Measurements from ENCODE around the gene HIPK2.

The HIPK2 gene

GRCh38 chr7:139714163-139714901, 63.5 kb downstream of the HIPK2 start:
- no peak for DNase-seq (ENCODE audit: low read depth in 2 of 2)

- no peak for DNase-seq (ENCODE audit: low read depth in 2 of 2)
Measured at GRCh38 chr7:139713526-139714162, 64.2 kb downstream of the HIPK2 start.

GRCh38 chr7:139713061-139713460, 64.7 kb downstream of the HIPK2 start:
- DNase-seq (ENCODE audit: low read depth in 2 of 2): no peak

- DNase-seq (ENCODE audit: low read depth in 2 of 2): no peak
Measured at GRCh38 chr7:139711991-139712743, 65.6 kb downstream of the HIPK2 start.

DNA sequence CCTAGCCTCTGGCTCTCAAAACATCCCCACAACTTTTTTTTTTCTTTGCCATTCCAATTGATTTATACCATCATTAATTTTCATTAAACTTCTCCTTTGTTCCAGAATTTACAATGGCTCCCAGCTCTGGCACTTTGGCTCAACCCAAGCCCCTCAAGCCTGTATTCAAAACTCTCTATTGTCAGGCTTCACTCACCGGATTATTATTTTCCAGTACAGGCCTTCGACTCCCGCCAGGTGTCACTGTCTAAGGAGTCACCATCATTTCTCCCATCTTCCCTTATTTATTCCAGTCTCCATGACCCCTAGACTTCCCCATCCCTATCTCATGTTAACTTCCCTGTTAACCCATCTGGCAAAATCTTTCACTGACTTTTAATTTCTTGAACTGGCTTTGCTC, 67.8 kb downstream of the HIPK2 start:
- no peak for DNase-seq (ENCODE audit: low read depth in 2 of 2)

- no peak for DNase-seq (ENCODE audit: low read depth in 2 of 2)
Measured at GRCh38 chr7:139709485-139709884, 68.3 kb downstream of the HIPK2 start.

GRCh38 chr7:139708541-139708940, 69.3 kb downstream of the HIPK2 start:
- DNase-seq (ENCODE audit: low read depth in 2 of 2): no peak

- DNase-seq (ENCODE audit: low read depth in 2 of 2): no peak
Measured at GRCh38 chr7:139706837-139707236, 71.0 kb downstream of the HIPK2 start.

DNA sequence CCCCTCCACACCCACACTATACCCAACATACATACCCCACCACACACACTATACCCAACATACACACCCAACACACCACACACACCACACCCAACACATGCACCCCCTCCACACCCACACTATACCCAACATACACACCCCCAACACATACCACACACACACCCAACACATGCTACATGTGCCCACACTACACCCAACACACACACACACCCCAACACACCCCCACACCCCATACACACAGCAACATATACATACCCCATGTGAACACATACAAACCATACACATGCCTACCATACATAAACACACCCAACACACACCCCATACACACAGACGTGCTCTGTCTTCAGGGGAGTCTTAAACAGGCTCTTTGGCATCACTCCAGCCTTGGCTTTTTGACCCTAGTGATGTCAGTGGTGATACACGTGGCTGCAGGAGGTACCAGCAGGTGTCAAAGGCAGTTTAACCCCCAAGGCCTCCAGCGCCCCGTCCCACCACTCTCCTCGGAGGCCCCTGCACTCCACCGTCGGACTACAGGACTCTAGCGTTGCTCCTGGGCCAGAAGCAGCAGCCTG, 73.4 kb downstream of the HIPK2 start:
- DNase-seq (ENCODE audit: low read depth in 2 of 2): no peak

GRCh38 chr7:139703487-139704307, 74.1 kb downstream of the HIPK2 start:
- DNase-seq (ENCODE audit: low read depth in 2 of 2): no peak

DNA sequence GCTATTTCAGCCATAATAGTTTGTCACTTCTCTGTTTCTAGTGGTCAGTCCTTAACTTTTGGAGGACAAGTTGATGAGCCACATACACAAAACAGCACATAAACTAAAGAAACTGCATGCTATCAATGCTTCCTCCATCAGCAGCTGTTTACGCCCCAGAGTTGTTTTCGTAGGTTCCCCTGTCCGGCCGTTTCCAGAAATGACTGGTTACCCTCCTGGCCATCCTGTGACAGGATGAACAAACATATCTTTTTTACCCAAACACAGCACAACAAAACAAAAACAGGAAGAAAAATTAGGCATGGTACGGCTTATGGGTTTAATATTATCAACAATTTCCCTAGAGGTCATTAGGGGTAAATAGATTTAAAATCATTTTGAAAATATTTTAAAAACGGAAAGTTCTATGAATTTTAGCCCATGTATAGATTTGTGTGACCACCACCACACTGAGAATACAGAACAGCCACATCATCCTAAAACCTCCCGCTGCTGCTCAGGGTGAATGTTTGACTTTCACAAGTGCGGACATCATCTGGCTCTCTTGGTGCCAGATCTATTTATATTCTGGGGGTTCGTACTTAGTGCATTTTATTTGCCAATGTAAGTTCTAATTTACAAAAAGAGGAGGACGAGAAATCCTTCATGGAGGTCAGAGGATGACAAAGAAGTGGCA, 74.8 kb downstream of the HIPK2 start:
- no peak for DNase-seq (ENCODE audit: low read depth in 2 of 2)

DNA sequence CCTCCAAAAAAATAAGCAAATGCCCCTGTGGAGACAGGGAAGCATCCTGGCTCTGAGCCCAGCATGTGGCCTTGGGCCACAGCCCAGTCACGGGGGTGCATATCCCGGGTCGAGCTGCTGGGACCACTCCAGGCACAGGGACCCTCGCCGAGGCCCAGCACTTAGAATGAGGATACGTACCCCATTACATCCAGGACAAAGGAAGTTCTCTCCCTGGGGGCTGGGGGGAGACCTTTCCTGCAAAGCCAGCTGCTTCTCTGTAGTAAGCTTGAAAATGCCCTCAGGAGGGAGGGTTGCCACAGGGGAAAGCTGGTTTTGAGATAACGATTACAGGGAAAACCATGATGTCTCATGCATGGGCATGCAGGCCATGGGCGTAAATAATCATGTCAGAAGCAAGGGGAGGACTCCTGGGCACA, 75.5 kb downstream of the HIPK2 start:
- DNase-seq (ENCODE audit: low read depth in 2 of 2): no peak

GRCh38 chr7:139701908-139702307, 75.9 kb downstream of the HIPK2 start:
- no peak for DNase-seq (ENCODE audit: low read depth in 2 of 2)

DNA sequence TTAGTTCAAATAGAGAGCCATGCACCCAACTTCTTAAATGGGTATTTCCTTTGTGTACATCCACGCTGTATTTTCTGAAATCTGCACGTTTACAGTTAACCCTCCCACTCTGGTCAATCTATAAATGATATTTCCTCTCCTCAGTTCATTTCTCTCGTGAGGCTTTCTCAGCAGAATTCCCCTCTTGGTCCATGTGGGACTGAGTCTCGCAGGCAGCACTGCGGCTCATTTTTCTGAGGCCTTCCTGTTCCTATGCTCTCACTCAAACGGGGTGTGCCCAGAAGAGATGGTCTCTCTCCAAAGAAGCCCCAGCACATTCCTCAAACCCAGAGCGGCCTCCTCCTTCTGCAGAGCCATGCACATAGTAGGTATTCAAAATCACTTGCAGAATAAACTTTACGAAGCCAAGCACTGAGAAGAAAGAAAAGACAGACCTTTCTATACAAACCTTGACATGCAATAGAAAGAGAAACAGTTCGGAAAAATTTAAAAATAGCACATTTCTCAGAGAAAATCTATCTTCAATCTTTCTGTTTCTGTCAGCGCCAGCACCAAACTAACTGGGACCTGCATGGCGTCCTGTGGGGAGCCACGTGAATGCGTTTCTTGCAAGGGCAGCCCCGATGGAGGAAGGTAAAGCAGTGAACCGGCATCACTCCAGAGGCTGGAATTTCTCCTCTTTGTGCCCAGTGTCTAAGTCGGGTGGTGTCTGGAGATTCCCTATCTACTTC, 77.1 kb downstream of the HIPK2 start:
- no peak for DNase-seq (ENCODE audit: low read depth in 2 of 2)

GRCh38 chr7:139699640-139700504, 77.9 kb downstream of the HIPK2 start:
- DNase-seq (ENCODE audit: low read depth in 2 of 2): no peak

DNA sequence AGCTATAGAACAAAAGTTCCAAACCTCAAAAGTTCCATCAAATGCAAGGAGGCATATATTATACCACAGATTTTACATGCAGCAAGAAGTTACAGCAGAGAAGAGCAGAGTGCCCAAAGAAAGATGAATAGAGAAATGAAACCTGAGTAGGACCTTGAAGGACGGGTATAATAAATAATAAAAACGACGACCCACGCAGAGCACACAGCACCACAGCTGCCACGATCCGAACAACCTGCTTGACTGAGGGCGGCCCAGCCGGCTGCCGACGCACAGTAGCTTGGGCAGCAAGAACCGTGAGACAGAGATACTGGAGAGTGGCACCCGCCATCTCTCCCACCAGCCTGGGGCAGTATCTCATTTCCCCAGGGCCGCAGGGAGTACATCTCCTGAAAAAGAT, 79.0 kb downstream of the HIPK2 start:
- no peak for DNase-seq (ENCODE audit: low read depth in 2 of 2)

- no peak for DNase-seq (ENCODE audit: low read depth in 2 of 2)
Measured at GRCh38 chr7:139698278-139698677, 79.5 kb downstream of the HIPK2 start.

DNA sequence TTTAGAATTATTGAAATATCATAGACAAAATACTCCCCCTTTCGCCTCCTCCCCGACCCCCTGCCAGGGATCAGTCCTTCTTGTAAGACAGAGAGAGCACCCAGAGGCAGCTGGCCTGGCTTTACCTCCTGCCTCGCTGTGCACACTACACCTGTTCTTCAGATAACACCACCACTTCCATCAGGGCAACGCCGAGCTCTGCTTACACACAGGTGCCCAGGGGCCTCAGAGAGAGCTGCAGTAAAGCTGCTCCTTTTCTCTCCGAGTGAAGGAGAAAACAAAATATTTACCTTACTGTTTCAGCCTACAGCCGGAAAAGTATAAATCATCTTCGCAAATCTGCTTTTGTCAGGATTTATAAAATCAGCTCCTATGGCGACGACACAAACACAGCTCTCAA, 80.7 kb downstream of the HIPK2 start:
- DNase-seq (ENCODE audit: low read depth in 2 of 2): no peak

- DNase-seq (ENCODE audit: low read depth in 2 of 2): no peak
Measured at GRCh38 chr7:139696552-139696951, 81.2 kb downstream of the HIPK2 start.

Data from fibroblast of skin of left biceps (primary cell).